PC-9 (cell line): ENCODE measurements around the gene CTDNEP1.

ENCODE experiments used
- CTCF ChIP-seq: fragments of 200-600 bp; sonication (generic); conservative IDR thresholded peaks from 2 replicates; pipeline ENCODE4 v1.6.1; 2017; ENCODE audit warnings: mixed run types, antibody characterized with exemption, mild to moderate bottlenecking, moderate library complexity
- EZH2 ChIP-seq: fragments of 200-600 bp; sonication (generic); IDR thresholded peaks from 2 replicates; pipeline ENCODE4 v1.8.0; 2017; ENCODE audit warnings: antibody characterized with exemption, low read depth

DNA sequence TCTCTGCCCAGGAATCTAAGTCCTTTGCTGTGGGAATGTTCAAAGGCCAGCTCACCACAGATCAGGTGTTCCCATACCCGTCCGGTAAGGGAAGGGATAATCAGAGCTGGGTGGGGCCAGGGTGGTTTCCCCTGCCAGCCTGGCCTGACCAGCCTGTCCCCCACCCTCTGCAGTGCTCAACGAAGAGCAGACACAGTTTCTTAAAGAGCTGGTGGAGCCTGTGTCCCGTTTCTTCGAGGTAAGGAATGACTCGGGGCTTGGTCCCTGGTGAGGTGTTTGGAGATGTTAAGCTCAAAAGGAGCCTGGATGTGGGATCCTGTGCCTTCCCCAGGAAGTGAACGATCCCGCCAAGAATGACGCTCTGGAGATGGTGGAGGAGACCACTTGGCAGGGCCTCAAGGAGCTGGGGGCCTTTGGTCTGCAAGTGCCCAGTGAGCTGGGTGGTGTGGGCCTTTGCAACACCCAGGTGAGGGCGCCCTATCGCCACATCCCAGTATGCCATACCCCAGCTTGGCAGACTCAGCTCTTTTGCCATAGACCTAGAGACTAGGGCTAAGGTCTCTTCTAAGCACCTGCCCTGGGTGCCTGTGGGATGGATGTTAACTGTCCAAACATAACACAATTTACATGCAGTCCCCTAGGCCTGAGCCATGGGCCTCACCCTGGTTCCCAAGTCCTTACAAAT, 30.8 kb downstream of the CTDNEP1 start:
- peak; percentile 68 for TF ChIP-seq CTCF
- no peak for TF ChIP-seq EZH2
